GM18505 (cell line): Measurements from ENCODE around the gene OBSCN.

Experiments used
- ATAC-seq: cut with Tn5 transposase; IDR thresholded peaks from one replicate; pipeline ENCODE4 v1.9.1; 2021; ENCODE audit not compliant: unreplicated experiment
- POLR2A ChIP-seq: IDR thresholded peaks from 4 replicates; pipeline ENCODE4 v1.6.1; 2011; ENCODE audit warnings: borderline replicate concordance; ENCODE audit not compliant: insufficient read depth, insufficient read length; ENCODE audit errors: extremely low read depth

OBSCN gene

DNA sequence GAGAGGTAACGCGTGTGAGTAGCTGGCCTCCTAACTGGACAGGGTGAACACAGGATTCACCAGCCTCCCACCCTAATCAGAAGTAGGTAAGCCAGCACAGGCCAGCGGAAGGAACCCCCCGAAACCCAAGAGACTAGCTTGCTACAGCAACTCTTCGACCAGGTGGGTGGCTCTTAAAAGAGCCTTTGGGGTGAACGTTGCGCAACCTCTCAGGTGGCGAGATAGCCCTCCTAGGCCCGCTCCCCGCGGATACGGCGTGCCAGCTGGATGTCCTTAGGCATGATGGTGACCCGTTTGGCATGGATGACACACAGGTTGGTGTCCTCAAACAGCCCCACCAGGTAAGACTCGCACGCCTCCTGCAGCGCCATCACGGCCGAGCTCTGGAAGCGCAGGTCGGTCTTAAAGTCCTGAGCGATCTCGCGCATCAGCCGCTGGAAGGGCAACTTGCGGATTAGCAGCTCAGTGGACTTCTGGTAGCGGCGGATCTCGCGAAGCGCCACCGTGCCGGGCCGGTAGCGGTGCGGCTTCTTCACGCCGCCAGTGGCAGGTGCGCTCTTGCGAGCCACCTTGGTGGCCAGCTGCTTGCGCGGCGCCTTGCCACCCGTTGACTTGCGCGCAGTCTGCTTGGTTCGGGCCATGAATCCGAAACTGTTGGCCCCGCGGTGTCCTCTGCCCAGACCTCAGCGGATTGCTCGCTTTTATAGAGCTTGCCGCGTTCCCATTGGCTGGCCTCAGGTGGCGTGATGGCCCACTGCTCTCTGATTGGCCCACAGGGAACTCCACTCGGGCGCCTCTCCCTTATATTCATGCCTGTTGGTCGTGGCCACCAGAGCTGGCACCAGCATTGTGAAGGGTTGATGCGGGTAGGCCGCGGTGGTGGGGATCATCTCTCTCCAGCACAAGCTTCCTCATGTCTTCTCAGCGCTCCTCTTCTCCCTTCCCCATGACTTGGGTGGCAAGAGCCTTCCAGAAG, 217.1 kb downstream of the OBSCN start:
- no peak for ATAC-seq
- no peak for TF ChIP-seq POLR2A

DNA sequence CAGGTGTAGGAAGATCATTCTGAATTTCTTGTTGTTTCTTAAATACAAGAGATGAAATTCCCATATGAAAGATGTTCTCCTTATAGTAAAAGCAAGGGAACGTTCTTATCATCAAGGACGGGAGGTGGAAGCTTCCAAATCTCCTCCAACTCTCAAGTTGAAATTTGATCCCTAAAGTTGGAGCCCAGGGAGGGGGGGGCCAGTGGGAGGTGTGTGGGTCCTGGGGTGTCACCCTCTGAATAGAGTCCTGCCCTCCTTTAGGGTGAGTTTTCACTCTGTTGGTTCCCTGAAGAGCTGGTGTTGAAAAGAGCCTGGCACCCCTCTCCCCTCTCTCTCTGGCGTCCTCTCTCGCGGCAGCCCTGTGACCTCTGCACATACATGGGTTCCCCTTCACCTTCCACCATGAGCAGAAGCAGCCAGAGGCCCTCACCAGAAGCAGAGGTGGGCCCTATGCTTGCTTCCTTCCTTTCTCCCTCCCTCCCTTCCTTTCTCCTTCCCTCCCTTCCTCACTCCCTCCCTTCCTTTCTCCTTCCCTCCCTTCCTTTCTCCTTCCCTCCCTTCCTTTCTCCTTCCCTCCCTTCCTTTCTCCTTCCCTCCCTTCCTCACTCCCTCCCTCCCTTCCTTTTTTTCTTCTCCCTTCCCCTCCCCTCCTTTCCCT, 218.8 kb downstream of the OBSCN start:
- no peak for TF ChIP-seq POLR2A
- ATAC-seq, result no peak

DNA sequence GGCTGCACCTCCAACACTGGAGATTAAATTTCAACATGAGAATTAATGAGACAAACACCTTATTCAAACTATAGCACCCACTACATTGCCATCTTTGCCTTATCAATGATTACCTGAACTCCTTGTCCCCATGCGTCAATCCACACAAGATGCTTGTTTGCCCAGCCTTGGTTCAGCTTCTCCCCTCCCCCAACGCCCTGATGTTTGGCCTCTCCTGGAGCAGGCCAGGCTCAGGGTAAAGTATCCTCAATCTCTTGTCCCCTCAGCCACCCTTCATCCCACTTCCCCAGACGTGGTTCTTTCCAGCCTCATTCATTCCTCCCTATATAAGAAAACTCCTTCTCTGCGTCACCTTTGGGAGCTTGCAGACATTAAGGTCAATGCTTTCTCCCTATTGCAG, 220.6 kb downstream of the OBSCN start:
- no peak for TF ChIP-seq POLR2A
- ATAC-seq, result no peak
